Lower leg skin (tissue), 3 donors: ENCODE data around the gene C19orf44.

Source experiments
- POLR2A ChIP-seq, 2 donors: fragments of 450-650 bp; IDR thresholded peaks; one replicate each; pipeline ENCODE4 v1.6.1; 2016 to 2017; ENCODE audit warnings: antibody characterized with exemption in 2 of 2, mild to moderate bottlenecking in 1 of 2, moderate library complexity in 1 of 2
- TF ChIP-seq, protein P1 (sequence below), 3 donors: fragments of 450-650 bp; IDR thresholded peaks; one replicate each; pipeline ENCODE4 v1.5.1; 2016; ENCODE audit warnings: antibody characterized with exemption in 3 of 3, mild to moderate bottlenecking in 3 of 3, moderate library complexity in 2 of 3

DNA sequence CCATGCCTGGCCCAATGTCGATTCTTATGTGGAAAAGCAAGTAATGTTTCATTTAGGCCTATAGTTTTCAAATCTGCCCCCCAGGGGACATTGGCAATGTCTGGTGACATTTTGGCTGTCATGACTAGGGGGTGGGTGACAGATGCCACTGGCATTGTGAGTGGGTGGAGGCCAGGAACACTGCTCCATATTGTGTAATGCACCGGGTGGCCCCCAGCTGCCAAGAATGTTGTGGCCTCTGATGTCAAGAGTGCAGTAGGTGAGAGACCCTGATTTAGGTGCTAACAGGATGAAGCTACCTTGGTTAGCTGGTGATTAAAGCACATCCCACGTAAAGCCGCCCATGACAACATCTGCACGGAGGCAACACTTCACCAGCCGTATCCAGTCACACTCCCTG, 10.8 kb downstream of the C19orf44 start:
- TF ChIP-seq, protein P1, sequence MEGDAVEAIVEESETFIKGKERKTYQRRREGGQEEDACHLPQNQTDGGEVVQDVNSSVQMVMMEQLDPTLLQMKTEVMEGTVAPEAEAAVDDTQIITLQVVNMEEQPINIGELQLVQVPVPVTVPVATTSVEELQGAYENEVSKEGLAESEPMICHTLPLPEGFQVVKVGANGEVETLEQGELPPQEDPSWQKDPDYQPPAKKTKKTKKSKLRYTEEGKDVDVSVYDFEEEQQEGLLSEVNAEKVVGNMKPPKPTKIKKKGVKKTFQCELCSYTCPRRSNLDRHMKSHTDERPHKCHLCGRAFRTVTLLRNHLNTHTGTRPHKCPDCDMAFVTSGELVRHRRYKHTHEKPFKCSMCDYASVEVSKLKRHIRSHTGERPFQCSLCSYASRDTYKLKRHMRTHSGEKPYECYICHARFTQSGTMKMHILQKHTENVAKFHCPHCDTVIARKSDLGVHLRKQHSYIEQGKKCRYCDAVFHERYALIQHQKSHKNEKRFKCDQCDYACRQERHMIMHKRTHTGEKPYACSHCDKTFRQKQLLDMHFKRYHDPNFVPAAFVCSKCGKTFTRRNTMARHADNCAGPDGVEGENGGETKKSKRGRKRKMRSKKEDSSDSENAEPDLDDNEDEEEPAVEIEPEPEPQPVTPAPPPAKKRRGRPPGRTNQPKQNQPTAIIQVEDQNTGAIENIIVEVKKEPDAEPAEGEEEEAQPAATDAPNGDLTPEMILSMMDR (IDR thresholded peaks at IDR 0.05) = no peak
- no peak for TF ChIP-seq POLR2A (IDR thresholded peaks at IDR 0.05)
